Measurements from ENCODE around the gene OSBPL5. TPM values are rescaled to one million over a fixed set of nuclear protein-coding genes. Genes with fewer than 3 reads are reported as not detected.

Gene OSBPL5
- total and polyA plus RNA-seq, 2 donors (not counting 1 experiment from before 2014, with no cell fraction given), result 12.4 to 49.0 TPM

DNA sequence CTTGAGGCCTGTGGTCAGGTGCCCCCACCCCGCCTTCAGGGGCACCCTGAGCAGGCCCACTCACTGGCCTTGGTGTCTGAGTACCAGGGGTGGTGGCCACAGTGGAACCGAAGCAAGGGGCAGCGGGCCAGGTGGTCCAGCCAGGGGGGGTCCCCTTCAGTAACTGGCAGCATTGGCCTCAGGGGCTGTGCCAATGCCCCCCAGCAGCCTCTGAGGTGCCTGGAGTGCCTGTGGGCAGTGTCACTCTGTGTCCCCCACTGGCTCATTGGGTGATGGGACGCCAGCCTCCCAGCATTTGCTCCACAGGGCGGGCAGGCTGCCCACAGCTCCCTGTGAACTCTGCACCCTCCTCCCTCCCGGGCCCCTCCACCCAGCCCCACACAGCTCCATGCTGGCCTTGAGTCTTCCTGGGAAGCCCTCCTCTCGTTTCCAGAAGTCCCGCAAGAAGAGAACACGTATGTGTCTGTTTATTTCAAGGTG is 78.4 kb downstream of the OSBPL5 start:
- peaks cover 13% of the 10 kb centered on the region for H3K36me3 ChIP-seq (ENCODE audit: control insufficient read depth, insufficient read depth, low read length)
- no peaks in the 10 kb centered on the region for H3K79me2 ChIP-seq (ENCODE audit: control insufficient read depth, insufficient read depth, low read length)
- no peaks in the 10 kb centered on the region for H3K9me3 ChIP-seq (ENCODE audit: control insufficient read depth, insufficient read depth, low read depth, low read length)
- H3K9ac ChIP-seq (ENCODE audit: insufficient read depth, low read length), result no peak overlapping the region
- no peak for DNase-seq (ENCODE audit: low read depth in 2 of 2)
- TF ChIP-seq EZH2 (IDR thresholded peaks at IDR 0.05; ENCODE audit: low read length, missing control alignments), result no peak
- TF ChIP-seq CTCF (conservative IDR thresholded peaks at IDR 0.05 in 1 of 2, IDR thresholded peaks at IDR 0.05 in 1 of 2; ENCODE audit: low read depth in 1 of 2, low read length in 2 of 2), result no peak
- H3K4me3 ChIP-seq (replicated peaks in 1 of 4; ENCODE audit: control extremely low read depth in 1 of 4, insufficient read depth in 1 of 4, low read depth in 3 of 4, low read length in 4 of 4), result no peak overlapping the region
- H3K27me3 ChIP-seq (ENCODE audit: control insufficient read depth, insufficient read depth, low read length), result no peaks in the 10 kb centered on the region
- H3K4me2 ChIP-seq (ENCODE audit: extremely low read depth, insufficient read depth, low read length), result no peak overlapping the region
- H4K20me1 ChIP-seq (ENCODE audit: control insufficient read depth, extremely low read depth, insufficient read depth, low read length), result no peaks in the 10 kb centered on the region
- no peak overlapping the region for H3K27ac ChIP-seq (ENCODE audit: insufficient read depth, low read length)
- H2AFZ ChIP-seq (ENCODE audit: low read length), result no peak overlapping the region
- peaks cover 3% of the 10 kb centered on the region for H3K4me1 ChIP-seq (ENCODE audit: control insufficient read depth, extremely low read depth, insufficient read depth, low read length)

DNA sequence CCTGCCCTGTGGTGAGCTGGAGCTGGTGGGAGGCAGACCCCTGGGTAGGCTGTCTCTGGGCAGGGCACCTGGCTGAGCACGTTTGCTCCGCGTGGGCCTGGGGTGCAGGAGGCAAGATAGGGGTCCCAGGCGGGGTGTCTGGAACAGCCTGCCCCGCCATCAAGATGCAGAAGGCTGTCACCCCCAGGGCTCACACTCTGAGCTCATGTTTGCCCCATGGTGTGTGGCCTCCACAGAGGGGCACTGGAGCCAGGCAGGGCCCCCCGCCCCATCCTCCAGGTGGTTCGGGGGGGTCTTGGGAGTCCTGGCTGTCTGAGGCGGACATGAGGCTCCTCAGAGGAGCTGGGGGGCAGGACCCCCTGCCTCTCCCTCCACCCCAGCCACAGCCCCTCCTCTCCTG is 79.0 kb downstream of the OSBPL5 start:
- H3K4me1 ChIP-seq (ENCODE audit: control insufficient read depth, extremely low read depth, insufficient read depth, low read length), result peaks cover 3% of the 10 kb centered on the region
- no peak for DNase-seq (ENCODE audit: low read depth in 2 of 2)
- H3K27ac ChIP-seq (ENCODE audit: insufficient read depth, low read length), result no peak overlapping the region
- H4K20me1 ChIP-seq (ENCODE audit: control insufficient read depth, extremely low read depth, insufficient read depth, low read length), result no peaks in the 10 kb centered on the region
- H3K79me2 ChIP-seq (ENCODE audit: control insufficient read depth, insufficient read depth, low read length), result no peaks in the 10 kb centered on the region
- no peak overlapping the region for H3K4me3 ChIP-seq (replicated peaks in 1 of 4; ENCODE audit: control extremely low read depth in 1 of 4, insufficient read depth in 1 of 4, low read depth in 3 of 4, low read length in 4 of 4)
- no peak overlapping the region for H2AFZ ChIP-seq (ENCODE audit: low read length)
- H3K9me3 ChIP-seq (ENCODE audit: control insufficient read depth, insufficient read depth, low read depth, low read length), result no peaks in the 10 kb centered on the region
- no peak for TF ChIP-seq EZH2 (IDR thresholded peaks at IDR 0.05; ENCODE audit: low read length, missing control alignments)
- TF ChIP-seq CTCF (conservative IDR thresholded peaks at IDR 0.05 in 1 of 2, IDR thresholded peaks at IDR 0.05 in 1 of 2; ENCODE audit: low read depth in 1 of 2, low read length in 2 of 2), result no peak
- H3K27me3 ChIP-seq (ENCODE audit: control insufficient read depth, insufficient read depth, low read length), result no peaks in the 10 kb centered on the region
- H3K36me3 ChIP-seq (ENCODE audit: control insufficient read depth, insufficient read depth, low read length), result peaks cover 12% of the 10 kb centered on the region
- H3K4me2 ChIP-seq (ENCODE audit: extremely low read depth, insufficient read depth, low read length), result no peak overlapping the region
- no peak overlapping the region for H3K9ac ChIP-seq (ENCODE audit: insufficient read depth, low read length)

GRCh38 chr11:3085052-3085451 is 80.1 kb downstream of the OSBPL5 start:
- H3K4me2 ChIP-seq (ENCODE audit: extremely low read depth, insufficient read depth, low read length), result no peak overlapping the region

More at GRCh38 chr11:3085052-3085451, 80.1 kb downstream of the OSBPL5 start:
- H3K36me3 ChIP-seq (ENCODE audit: control insufficient read depth, insufficient read depth, low read length), result peaks cover 6% of the 10 kb centered on the region
- TF ChIP-seq EZH2 (IDR thresholded peaks at IDR 0.05; ENCODE audit: low read length, missing control alignments) (no peak), CTCF (conservative IDR thresholded peaks at IDR 0.05 in 1 of 2, IDR thresholded peaks at IDR 0.05 in 1 of 2; ENCODE audit: low read depth in 1 of 2, low read length in 2 of 2) (no peak)
- H3K27ac ChIP-seq (ENCODE audit: insufficient read depth, low read length), result no peak overlapping the region
- H3K9ac ChIP-seq (ENCODE audit: insufficient read depth, low read length), result no peak overlapping the region
- no peaks in the 10 kb centered on the region for H4K20me1 ChIP-seq (ENCODE audit: control insufficient read depth, extremely low read depth, insufficient read depth, low read length)
- no peaks in the 10 kb centered on the region for H3K27me3 ChIP-seq (ENCODE audit: control insufficient read depth, insufficient read depth, low read length)
- no peak for DNase-seq (ENCODE audit: low read depth in 2 of 2)
- no peak overlapping the region for H3K4me3 ChIP-seq (replicated peaks in 1 of 4; ENCODE audit: control extremely low read depth in 1 of 4, insufficient read depth in 1 of 4, low read depth in 3 of 4, low read length in 4 of 4)
- H3K4me1 ChIP-seq (ENCODE audit: control insufficient read depth, extremely low read depth, insufficient read depth, low read length), result peaks cover 3% of the 10 kb centered on the region
- H3K9me3 ChIP-seq (ENCODE audit: control insufficient read depth, insufficient read depth, low read depth, low read length), result no peaks in the 10 kb centered on the region
- no peaks in the 10 kb centered on the region for H3K79me2 ChIP-seq (ENCODE audit: control insufficient read depth, insufficient read depth, low read length)
- H2AFZ ChIP-seq (ENCODE audit: low read length), result no peak overlapping the region
